Measurements from ENCODE around the gene TMA7B. TPM values are rescaled to one million over a fixed set of nuclear protein-coding genes. Genes with fewer than 3 reads are reported as not detected.

Gene TMA7B
- total RNA-seq, 4 donors from 2014 or later = 0.27 TPM; not detected in 3

GRCh38 chr22:40009951-40010671, 49.9 kb downstream of the TMA7B start:
- intact Hi-C loops (cut with DNase I; ENCODE audit: low total_unique reads) = no loop called here
- 46 to 50% methylated on average over 24 of the region's 24 CpGs for WGBS, 2 donors
- no peak for DNase-seq (ENCODE audit: low spot score in 2 of 2)
- H3K4me3 ChIP-seq (ENCODE audit: low read depth, poor library complexity, severe bottlenecking) = no peak overlapping the region
- TF ChIP-seq POLR2A (IDR thresholded peaks at IDR 0.05) (no peak), CTCF (IDR thresholded peaks at IDR 0.05) (no peak)

GRCh38 chr22:40010746-40011145, 50.5 kb downstream of the TMA7B start:
- intact Hi-C loops (cut with DNase I; ENCODE audit: low total_unique reads) = no loop called here
- H3K4me3 ChIP-seq (ENCODE audit: low read depth, poor library complexity, severe bottlenecking) = no peak overlapping the region
- DNase-seq (ENCODE audit: low spot score in 2 of 2) = no peak
- TF ChIP-seq CTCF (IDR thresholded peaks at IDR 0.05) = no peak
- TF ChIP-seq POLR2A (IDR thresholded peaks at IDR 0.05) = no peak
- 70 to 73% methylated on average over 6 of the region's 6 CpGs for WGBS, 2 donors

Other genes with a start within 250 kb of the TMA7B start
- not detected for gene ENTHD1, start 66.6 kb upstream of the TMA7B start, total RNA-seq
- 1 to 10 TPM in 2 of 4 donors, under 1 TPM in 2; 0.72 to 1.3 (median 0.96) TPM for gene GRAP2, start 59.3 kb upstream of the TMA7B start, total RNA-seq
- 10 to 100 TPM; 32.4 to 52.9 (median 41.2) TPM for gene FAM83F, start 34.6 kb downstream of the TMA7B start, total RNA-seq
- gene TNRC6B, start 217.5 kb downstream of the TMA7B start, total RNA-seq = 100 to 1,000 TPM in 1 of 4 donors, 10 to 100 TPM in 3; 41.8 to 109 (median 48.2) TPM